Measurements from ENCODE around the gene BZW1.

Gene BZW1

GRCh38 chr2:200864176-200865034, 52.7 kb downstream of the BZW1 start, which contains the start of gene CLK1:
Gene CLK1, minus strand, starts transcription at chr2:200864658. Its CDS starts 2,796 bp downstream, at chr2:200861862.
- Histone ChIP-seq H3K27me3 (ENCODE audit: insufficient read depth, poor library complexity, severe bottlenecking) (no peaks in the 10 kb centered on the region), H3K27ac (ENCODE audit: poor library complexity, severe bottlenecking) (peak within 1 kb of the TSS; percentile 78), H3K4me1 (ENCODE audit: insufficient read depth, poor library complexity, severe bottlenecking) (peaks cover 13% of the 10 kb centered on the region), H3K9me3 (ENCODE audit: severe bottlenecking) (no peaks in the 10 kb centered on the region), H3K4me3 (ENCODE audit: severe bottlenecking) (peak within 1 kb of the TSS; percentile 98), H3K36me3 (ENCODE audit: low read depth) (peaks cover 46% of the 10 kb centered on the region)
- peak; percentile 76 for ATAC-seq (ENCODE audit: low read depth)
- peak; percentile 89 for DNase-seq (ENCODE audit: low spot score)
- TF ChIP-seq, protein P1, sequence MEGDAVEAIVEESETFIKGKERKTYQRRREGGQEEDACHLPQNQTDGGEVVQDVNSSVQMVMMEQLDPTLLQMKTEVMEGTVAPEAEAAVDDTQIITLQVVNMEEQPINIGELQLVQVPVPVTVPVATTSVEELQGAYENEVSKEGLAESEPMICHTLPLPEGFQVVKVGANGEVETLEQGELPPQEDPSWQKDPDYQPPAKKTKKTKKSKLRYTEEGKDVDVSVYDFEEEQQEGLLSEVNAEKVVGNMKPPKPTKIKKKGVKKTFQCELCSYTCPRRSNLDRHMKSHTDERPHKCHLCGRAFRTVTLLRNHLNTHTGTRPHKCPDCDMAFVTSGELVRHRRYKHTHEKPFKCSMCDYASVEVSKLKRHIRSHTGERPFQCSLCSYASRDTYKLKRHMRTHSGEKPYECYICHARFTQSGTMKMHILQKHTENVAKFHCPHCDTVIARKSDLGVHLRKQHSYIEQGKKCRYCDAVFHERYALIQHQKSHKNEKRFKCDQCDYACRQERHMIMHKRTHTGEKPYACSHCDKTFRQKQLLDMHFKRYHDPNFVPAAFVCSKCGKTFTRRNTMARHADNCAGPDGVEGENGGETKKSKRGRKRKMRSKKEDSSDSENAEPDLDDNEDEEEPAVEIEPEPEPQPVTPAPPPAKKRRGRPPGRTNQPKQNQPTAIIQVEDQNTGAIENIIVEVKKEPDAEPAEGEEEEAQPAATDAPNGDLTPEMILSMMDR (IDR thresholded peaks at IDR 0.05; ENCODE audit: poor library complexity, severe bottlenecking): no peak

DNA sequence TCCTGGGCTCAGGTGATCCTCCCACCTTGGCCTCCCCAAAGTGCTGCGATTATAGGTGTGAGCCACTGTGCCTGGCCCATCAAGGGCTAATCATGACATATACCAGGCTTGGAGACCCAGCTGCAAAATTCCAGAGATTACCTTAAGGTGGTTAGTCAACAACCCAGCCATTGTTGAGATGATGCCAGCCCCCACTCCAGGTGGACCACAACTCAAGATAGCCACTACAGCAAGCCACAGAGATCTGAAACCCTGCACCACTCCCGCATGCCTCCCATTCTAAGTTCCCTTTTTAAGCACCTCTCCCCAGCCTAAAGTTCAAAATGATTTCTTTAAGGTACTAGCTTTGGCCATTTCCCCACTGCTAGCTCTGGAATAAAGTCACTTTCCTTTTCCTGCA, 57.3 kb downstream of the BZW1 start:
- TF ChIP-seq, protein P1 (IDR thresholded peaks at IDR 0.05; ENCODE audit: poor library complexity, severe bottlenecking): no peak
- no peak overlapping the region for H3K27ac ChIP-seq (ENCODE audit: poor library complexity, severe bottlenecking)
- no peaks in the 10 kb centered on the region for H3K9me3 ChIP-seq (ENCODE audit: severe bottlenecking)
- H3K27me3 ChIP-seq (ENCODE audit: insufficient read depth, poor library complexity, severe bottlenecking): no peaks in the 10 kb centered on the region
- H3K4me3 ChIP-seq (ENCODE audit: severe bottlenecking): no peak overlapping the region
- DNase-seq (ENCODE audit: low spot score) (no peak), ATAC-seq (ENCODE audit: low read depth) (no peak)
- H3K36me3 ChIP-seq (ENCODE audit: low read depth): peaks cover 30% of the 10 kb centered on the region
- H3K4me1 ChIP-seq (ENCODE audit: insufficient read depth, poor library complexity, severe bottlenecking): no peaks in the 10 kb centered on the region

- peaks cover 41% of the 10 kb centered on the region for H3K36me3 ChIP-seq (ENCODE audit: low read depth)
- H3K9me3 ChIP-seq (ENCODE audit: severe bottlenecking): no peaks in the 10 kb centered on the region
- no peak overlapping the region for H3K27ac ChIP-seq (ENCODE audit: poor library complexity, severe bottlenecking)
- TF ChIP-seq, protein P1 (IDR thresholded peaks at IDR 0.05; ENCODE audit: poor library complexity, severe bottlenecking): no peak
- no peak for ATAC-seq (ENCODE audit: low read depth)
- no peak overlapping the region for H3K4me3 ChIP-seq (ENCODE audit: severe bottlenecking)
- no peaks in the 10 kb centered on the region for H3K27me3 ChIP-seq (ENCODE audit: insufficient read depth, poor library complexity, severe bottlenecking)
- H3K4me1 ChIP-seq (ENCODE audit: insufficient read depth, poor library complexity, severe bottlenecking): no peaks in the 10 kb centered on the region
- no peak for DNase-seq (ENCODE audit: low spot score)
Observed at GRCh38 chr2:200871151-200871550, 59.4 kb downstream of the BZW1 start.

DNA sequence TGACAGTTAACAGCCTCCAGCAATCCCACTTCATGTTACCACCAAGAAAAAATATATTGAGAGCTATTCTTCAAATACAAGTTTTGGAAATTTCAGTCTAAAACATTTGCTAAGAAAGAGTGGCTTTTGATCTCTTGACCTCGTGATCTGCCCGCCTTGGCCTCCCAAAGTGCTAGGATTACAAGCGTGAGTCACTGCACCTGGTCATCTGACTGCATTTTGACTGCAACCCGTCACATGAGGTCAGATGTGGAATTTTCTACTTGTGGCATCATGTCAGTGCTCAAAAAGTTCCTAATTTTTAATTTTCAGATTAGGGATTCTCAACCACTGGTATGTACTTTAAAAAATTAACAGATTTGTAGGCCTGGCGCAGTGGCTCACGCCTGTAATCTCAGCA, 61.9 kb downstream of the BZW1 start:
- Histone ChIP-seq H3K27ac (ENCODE audit: poor library complexity, severe bottlenecking) (no peak overlapping the region), H3K27me3 (ENCODE audit: insufficient read depth, poor library complexity, severe bottlenecking) (no peaks in the 10 kb centered on the region), H3K4me3 (ENCODE audit: severe bottlenecking) (no peak overlapping the region), H3K9me3 (ENCODE audit: severe bottlenecking) (no peaks in the 10 kb centered on the region), H3K36me3 (ENCODE audit: low read depth) (peaks cover 59% of the 10 kb centered on the region), H3K4me1 (ENCODE audit: insufficient read depth, poor library complexity, severe bottlenecking) (no peaks in the 10 kb centered on the region)
- TF ChIP-seq, protein P1 (IDR thresholded peaks at IDR 0.05; ENCODE audit: poor library complexity, severe bottlenecking): no peak
- DNase-seq (ENCODE audit: low spot score): no peak
- ATAC-seq (ENCODE audit: low read depth): no peak

Data from RWPE2 (cell line).